ENCODE results near the gene NHS.
A peak's percentile ranks its signal among the peaks of the same experiment; 100 is the strongest.
"Not testable (repeated sequence)": the region's sequence is repeated elsewhere in the genome, so short reads cannot be mapped to it uniquely, and the experiment has no call there.

NHS gene

DNA sequence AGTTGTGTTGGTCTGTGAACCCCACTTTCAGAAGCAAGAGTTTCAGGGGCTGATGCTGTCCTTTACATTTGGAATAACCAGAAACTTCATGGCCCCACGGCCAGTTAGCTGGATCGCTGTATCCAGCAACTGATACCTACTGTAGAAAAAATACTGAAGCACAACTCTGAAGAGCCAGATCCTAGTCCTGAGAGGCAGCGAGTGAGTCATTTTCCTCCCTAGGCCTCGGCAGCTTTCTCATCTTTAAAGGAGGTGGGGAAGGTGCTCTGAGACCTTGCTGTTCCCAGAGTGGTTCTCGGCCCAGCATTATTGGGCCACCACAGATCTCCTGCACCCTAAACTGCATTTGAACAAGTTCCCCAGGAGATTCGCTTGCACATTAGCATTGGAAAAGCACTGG, 63.2 kb downstream of the NHS start:
- TF ChIP-seq, protein P1, sequence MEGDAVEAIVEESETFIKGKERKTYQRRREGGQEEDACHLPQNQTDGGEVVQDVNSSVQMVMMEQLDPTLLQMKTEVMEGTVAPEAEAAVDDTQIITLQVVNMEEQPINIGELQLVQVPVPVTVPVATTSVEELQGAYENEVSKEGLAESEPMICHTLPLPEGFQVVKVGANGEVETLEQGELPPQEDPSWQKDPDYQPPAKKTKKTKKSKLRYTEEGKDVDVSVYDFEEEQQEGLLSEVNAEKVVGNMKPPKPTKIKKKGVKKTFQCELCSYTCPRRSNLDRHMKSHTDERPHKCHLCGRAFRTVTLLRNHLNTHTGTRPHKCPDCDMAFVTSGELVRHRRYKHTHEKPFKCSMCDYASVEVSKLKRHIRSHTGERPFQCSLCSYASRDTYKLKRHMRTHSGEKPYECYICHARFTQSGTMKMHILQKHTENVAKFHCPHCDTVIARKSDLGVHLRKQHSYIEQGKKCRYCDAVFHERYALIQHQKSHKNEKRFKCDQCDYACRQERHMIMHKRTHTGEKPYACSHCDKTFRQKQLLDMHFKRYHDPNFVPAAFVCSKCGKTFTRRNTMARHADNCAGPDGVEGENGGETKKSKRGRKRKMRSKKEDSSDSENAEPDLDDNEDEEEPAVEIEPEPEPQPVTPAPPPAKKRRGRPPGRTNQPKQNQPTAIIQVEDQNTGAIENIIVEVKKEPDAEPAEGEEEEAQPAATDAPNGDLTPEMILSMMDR (conservative IDR thresholded peaks at IDR 0.05; ENCODE audit: control insufficient read depth, insufficient read depth, low read depth, low read length): no peak
- no peak overlapping the region for H3K4me3 ChIP-seq (ENCODE audit: control insufficient read depth, low read depth, low read length)
- DNase-seq (ENCODE audit: low read depth): no peak

DNA sequence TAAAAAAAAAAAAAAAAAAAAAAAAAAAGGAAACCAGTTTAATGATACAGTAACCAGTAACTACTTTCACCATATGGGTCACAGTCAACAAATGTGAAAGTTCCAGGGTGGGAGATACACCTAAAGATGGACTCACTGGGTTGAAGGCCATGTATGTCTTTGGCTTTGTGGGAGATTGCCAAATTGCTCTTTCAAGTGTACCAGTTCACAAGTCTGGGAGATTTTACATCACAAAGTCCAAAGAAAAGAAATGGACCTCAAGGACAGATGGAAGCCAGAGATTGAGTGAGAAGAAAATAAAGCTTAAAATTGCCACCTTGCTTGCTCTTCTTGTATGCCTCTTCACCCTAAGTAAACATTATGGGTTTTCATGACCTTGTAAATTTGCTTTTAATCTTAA, 65.3 kb downstream of the NHS start:
- no peak overlapping the region for H3K4me3 ChIP-seq (ENCODE audit: control insufficient read depth, low read depth, low read length)
- TF ChIP-seq, protein P1 (conservative IDR thresholded peaks at IDR 0.05; ENCODE audit: control insufficient read depth, insufficient read depth, low read depth, low read length): no peak
- DNase-seq (ENCODE audit: low read depth): no peak

DNA sequence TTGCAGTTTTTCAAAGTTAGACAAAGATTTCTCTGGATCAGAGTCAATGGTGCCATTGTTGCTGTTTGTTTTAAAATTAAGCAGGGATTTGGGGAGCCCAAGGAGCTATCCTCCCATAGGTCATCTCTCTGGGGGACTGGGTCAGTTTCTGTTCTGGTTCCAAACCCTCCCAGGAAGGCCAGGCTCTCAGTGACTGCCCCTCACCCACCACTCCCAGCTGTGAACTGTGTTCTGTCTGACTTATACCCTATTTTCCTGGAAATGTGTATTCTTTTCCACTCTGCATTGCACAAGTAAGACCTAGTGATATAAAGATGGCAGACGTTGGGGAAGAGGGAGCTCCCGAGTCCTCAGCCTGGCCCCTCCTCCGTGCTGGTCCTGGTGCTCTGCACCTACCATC, 65.8 kb downstream of the NHS start:
- H3K4me3 ChIP-seq (ENCODE audit: control insufficient read depth, low read depth, low read length): no peak overlapping the region
- peak; percentile 12 for DNase-seq (ENCODE audit: low read depth)
- TF ChIP-seq, protein P1 (conservative IDR thresholded peaks at IDR 0.05; ENCODE audit: control insufficient read depth, insufficient read depth, low read depth, low read length): no peak

DNA sequence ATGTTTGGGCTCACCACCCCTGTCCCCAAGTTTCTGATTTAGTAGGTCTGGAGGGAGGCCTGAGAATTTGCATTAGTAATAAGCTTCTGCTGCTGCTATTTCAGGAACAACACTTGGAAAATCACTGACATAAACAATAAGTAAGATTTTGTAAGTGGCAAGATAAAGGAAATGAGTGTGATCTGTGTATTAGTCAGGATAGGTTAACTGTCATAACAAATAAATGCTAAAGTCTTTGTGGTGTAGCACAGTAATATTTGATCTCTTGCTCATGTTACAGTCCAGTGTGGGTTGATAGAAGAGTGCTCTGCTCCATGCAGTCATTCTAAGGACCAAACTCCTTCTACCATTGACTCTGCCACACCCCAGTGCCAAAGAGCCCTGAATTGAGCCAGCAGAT, 67.0 kb downstream of the NHS start:
- TF ChIP-seq, protein P1 (conservative IDR thresholded peaks at IDR 0.05; ENCODE audit: control insufficient read depth, insufficient read depth, low read depth, low read length): no peak
- H3K4me3 ChIP-seq (ENCODE audit: control insufficient read depth, low read depth, low read length): no peak overlapping the region
- peak; percentile 78 for DNase-seq (ENCODE audit: low read depth)

DNA sequence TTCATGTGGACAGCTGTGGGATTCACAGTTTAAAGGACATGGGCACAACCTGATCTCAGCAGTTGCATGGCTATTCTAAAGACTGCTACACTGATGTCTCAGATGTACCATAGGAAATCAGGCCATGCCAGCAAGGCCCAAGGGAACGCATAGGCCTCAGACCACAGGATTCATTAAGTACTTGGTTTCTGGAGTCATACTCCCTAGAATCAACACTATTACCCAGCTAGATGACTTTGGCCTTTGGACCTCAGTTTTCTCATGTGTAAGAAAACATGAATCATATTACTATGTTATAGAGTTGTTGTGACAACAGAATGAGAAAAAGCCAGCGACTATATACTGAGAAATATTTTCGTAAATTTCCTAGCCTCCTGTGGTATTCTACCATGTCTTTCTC, 67.9 kb downstream of the NHS start:
- no peak overlapping the region for H3K4me3 ChIP-seq (ENCODE audit: control insufficient read depth, low read depth, low read length)
- TF ChIP-seq, protein P1 (conservative IDR thresholded peaks at IDR 0.05; ENCODE audit: control insufficient read depth, insufficient read depth, low read depth, low read length): no peak
- peak; percentile 70 for DNase-seq (ENCODE audit: low read depth)

DNA sequence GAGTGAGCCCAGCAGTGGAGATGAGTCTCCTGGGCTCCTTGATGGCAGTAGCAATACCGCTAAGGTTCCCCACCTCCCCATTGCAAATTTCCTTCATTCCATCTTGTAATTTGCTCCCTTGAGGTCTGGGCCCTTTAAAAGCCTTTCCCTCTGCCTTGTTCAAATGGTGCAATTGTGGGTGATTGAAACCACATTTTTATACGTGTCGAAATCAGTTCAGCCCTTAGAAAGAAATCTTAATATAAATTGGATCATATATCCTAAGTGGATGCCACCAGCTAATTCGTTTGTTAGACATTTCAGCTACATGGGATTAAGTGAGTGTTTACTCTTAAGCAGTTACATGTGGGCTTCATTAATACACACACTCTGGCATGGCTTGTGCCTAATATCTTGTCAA, 68.6 kb downstream of the NHS start:
- no peak overlapping the region for H3K4me3 ChIP-seq (ENCODE audit: control insufficient read depth, low read depth, low read length)

DNA sequence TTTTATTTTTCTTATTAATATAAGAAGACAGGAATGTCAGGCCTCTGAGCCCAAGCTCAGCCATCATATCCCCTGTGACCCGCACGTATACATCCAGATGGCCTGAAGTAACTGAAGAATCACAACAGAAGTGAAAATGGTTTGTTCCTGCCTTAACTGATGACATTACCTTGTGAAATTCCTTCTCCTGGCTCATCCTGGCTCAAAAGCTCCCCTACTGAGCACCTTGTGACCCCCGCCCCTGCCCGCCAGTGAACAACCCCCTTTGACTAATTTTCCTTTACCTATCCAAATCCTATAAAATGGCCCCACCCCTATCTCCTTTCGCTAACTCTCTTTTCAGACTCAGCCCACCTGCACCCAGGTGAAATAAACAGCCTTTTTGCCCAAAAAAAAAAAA, 71.3 kb downstream of the NHS start:
- H3K4me3 ChIP-seq (ENCODE audit: control insufficient read depth, low read depth, low read length); DNase-seq (ENCODE audit: low read depth): not testable (repeated sequence)

More for the DNA sequence above, 68.6 kb downstream of the NHS start:
- peak; percentile 42 for DNase-seq (ENCODE audit: low read depth)
- TF ChIP-seq, protein P1 (conservative IDR thresholded peaks at IDR 0.05; ENCODE audit: control insufficient read depth, insufficient read depth, low read depth, low read length): no peak

Data from fibroblast of mammary gland (primary cell).